B cell (primary cell): ENCODE data around the gene RBM33. TPM values are rescaled to one million over a fixed set of nuclear protein-coding genes. Genes with fewer than 3 reads are reported as not detected.
A peak's percentile ranks its signal among the peaks of the same experiment; 100 is the strongest.

ENCODE experiments used
- ATAC-seq: fragments of 200-7000 bp; cut with Tn5 transposase; one replicate; pipeline ENCODE4 v1.10.0; 2021; ENCODE audit warnings: low read depth, mild to moderate bottlenecking, moderate number of reproducible peaks, moderate library complexity
- CTCF ChIA-PET: fragments of 350-600 bp; sonication (Branson Sonifier 250); formaldehyde crosslinking; loops from one replicate; lab custom pipeline; 2021; ENCODE audit warnings: antibody characterized with exemption, inconsistent platforms; lab: Charles Lee
- POLR2A ChIA-PET: fragments of 350-600 bp; sonication (Branson Sonifier 250); formaldehyde crosslinking; loops from one replicate; lab custom pipeline; 2021; ENCODE audit warnings: antibody characterized with exemption; lab: Charles Lee
- DNase-seq: peaks from one replicate; pipeline ENCODE4 v3.0.0; 2013
- H2AFZ ChIP-seq: 2 replicates; pipeline ENCODE4 v1.6.1; 2012; ENCODE audit warnings: mild to moderate bottlenecking, low read depth, low read length; ENCODE audit not compliant: insufficient read depth, poor library complexity, severe bottlenecking
- H3K27ac ChIP-seq, 2 donors: 1 replicate in 1 of 2; 2 replicates in 1 of 2; pipeline ENCODE4 v1.5.1; 2012 to 2013; ENCODE audit warnings: low read length in 2 of 2, mild to moderate bottlenecking in 2 of 2, moderate library complexity in 1 of 2
- H3K27me3 ChIP-seq, 4 experiments: fragments of 200-600 bp in 1 of 4; sonication (generic) in 1 of 4; replicated peaks in 1 of 4; 1 replicate in 2 of 4; 2 replicates in 2 of 4; pipeline versions ENCODE4 v1.6.1 to v1.7.0; 2013 to 2016; ENCODE audit warnings: low read length in 3 of 4, mild to moderate bottlenecking in 2 of 4, mixed read lengths in 1 of 4, moderate library complexity in 1 of 4; ENCODE audit not compliant: insufficient read depth in 4 of 4, control insufficient read depth in 3 of 4; ENCODE audit errors: control extremely low read depth in 1 of 4
- H3K36me3 ChIP-seq, 2 experiments: replicated peaks in 1 of 2; 1 replicate in 1 of 2; 2 replicates in 1 of 2; pipeline versions ENCODE4 v1.6.1 to v1.7.1; 2013; ENCODE audit warnings: low read length in 1 of 2; ENCODE audit not compliant: insufficient read depth in 2 of 2, control insufficient read depth in 1 of 2; ENCODE audit errors: control extremely low read depth in 1 of 2, extremely low read depth in 1 of 2
- H3K4me1 ChIP-seq, 2 donors: fragments of 200-600 bp in 1 of 2; sonication (generic) in 1 of 2; 1 replicate in 1 of 2; 2 replicates in 1 of 2; pipeline versions ENCODE4 v1.5.1 to v1.6.1; 2013 to 2017; ENCODE audit warnings: low read length in 2 of 2; ENCODE audit not compliant: control insufficient read depth in 2 of 2, insufficient read depth in 2 of 2
- H3K4me2 ChIP-seq: replicated peaks from 2 replicates; pipeline ENCODE3; 2012; ENCODE audit warnings: mild to moderate bottlenecking, low read depth, low read length; ENCODE audit not compliant: poor library complexity, severe bottlenecking
- H3K4me3 ChIP-seq, 5 experiments: fragments of 200-600 bp in 1 of 5; sonication (generic) in 1 of 5; 1 replicate in 3 of 5; 2 replicates in 2 of 5; pipeline versions ENCODE4 v1.5.1 to v1.7.0; 2011 to 2016; ENCODE audit warnings: low read length in 4 of 5, mild to moderate bottlenecking in 4 of 5, low read depth in 2 of 5, control low read depth in 1 of 5, moderate library complexity in 1 of 5; ENCODE audit not compliant: insufficient read depth in 1 of 5; ENCODE audit errors: control extremely low read depth in 1 of 5, extremely low read depth in 1 of 5
- H3K79me2 ChIP-seq: fragments of 200-600 bp; sonication (generic); one replicate; pipeline ENCODE4 v1.6.0; 2016; ENCODE audit warnings: low read length; ENCODE audit not compliant: control insufficient read depth, insufficient read depth
- H3K9ac ChIP-seq: fragments of 200-600 bp; sonication (generic); 2 replicates; pipeline ENCODE4 v1.6.1; 2017; ENCODE audit warnings: mild to moderate bottlenecking, low read length, moderate library complexity
- H3K9me3 ChIP-seq, 3 donors: one replicate each; pipeline versions ENCODE4 v1.6.1 to v1.7.1; 2013; ENCODE audit warnings: low read length in 2 of 3; ENCODE audit not compliant: control insufficient read depth in 2 of 3, insufficient read depth in 1 of 3; ENCODE audit errors: control extremely low read depth in 1 of 3
- H4K20me1 ChIP-seq: 2 replicates; pipeline ENCODE4 v1.6.0; 2012; ENCODE audit warnings: mild to moderate bottlenecking, low read length; ENCODE audit not compliant: insufficient read depth, control insufficient read depth, poor library complexity, severe bottlenecking
- H3K27ac Mint-ChIP-seq: one replicate; pipeline ENCODE4 v1.8.0; 2021; ENCODE audit warnings: mixed read lengths
- H3K27me3 Mint-ChIP-seq: one replicate; pipeline ENCODE4 v1.8.0; 2021; ENCODE audit warnings: mixed read lengths
- H3K4me1 Mint-ChIP-seq: one replicate; pipeline ENCODE4 v1.8.0; 2021; ENCODE audit warnings: mixed read lengths
- H3K4me3 Mint-ChIP-seq: one replicate; pipeline ENCODE4 v1.8.0; 2021; ENCODE audit warnings: mixed read lengths
- H3K9me3 Mint-ChIP-seq: one replicate; pipeline ENCODE4 v1.8.0; 2022; ENCODE audit warnings: mixed read lengths; ENCODE audit not compliant: insufficient read depth
- EZH2 ChIP-seq: IDR thresholded peaks from 2 replicates; pipeline ENCODE4 v1.6.1; 2012; ENCODE audit warnings: borderline replicate concordance, low read depth, mild to moderate bottlenecking, moderate library complexity, low read length; ENCODE audit not compliant: insufficient read depth, poor library complexity, severe bottlenecking
- WGBS: methylation state at CpG from one replicate; pipeline ENCODE4 v1.1.5; 2013; ENCODE audit warnings: missing lambda C conversion rate; ENCODE audit not compliant: insufficient coverage; 5-methylcytosine and 5-hydroxymethylcytosine counted together
- intact Hi-C: fragments of 100-400 bp; cut with micrococcal nuclease; formaldehyde crosslinking; loops from one replicate; pipeline ENCODE4 v1.10.0; 2022
- polyA plus RNA-seq: library from polyadenylated mRNA; depleted of rRNA; stranded (reverse); fragments of >200 nt; gene quantifications from 2 replicates; pipeline ENCODE4 v1.2.3, GENCODE V29; 2012
- total RNA-seq, 2 donors: library from RNA; stranded (reverse); fragments of 120-200 nt in 1 of 2; gene quantifications; 1 replicate in 1 of 2; 2 replicates in 1 of 2; pipeline versions ENCODE4 v1.2.3 to v1.2.4, GENCODE V29; 2013 to 2022
- TF ChIP-seq, protein P1 (sequence below): fragments of 200-600 bp; IDR thresholded peaks from one replicate; pipeline ENCODE4 v1.8.0; 2022; ENCODE audit warnings: antibody characterized with exemption, mild to moderate bottlenecking

Gene RBM33
- total and polyA plus RNA-seq, 2 donors (not counting 1 experiment from before 2014, with no cell fraction given): 33.5 to 189 TPM

GRCh38 chr7:155773531-155773930, 129.1 kb downstream of the RBM33 start:
- Histone ChIP-seq H3K4me1 (no peaks in the 10 kb centered on the region), H3K27ac (no peak overlapping the region), H3K4me3 (no peak overlapping the region), H2AFZ (no peak overlapping the region), H3K79me2 (peaks cover 26% of the 10 kb centered on the region), H3K4me2 (no peak overlapping the region), H3K36me3 (peaks cover 0 to 90% of the 10 kb centered on the region in 2 experiments), H3K9ac (no peak overlapping the region), H4K20me1 (peaks cover 47% of the 10 kb centered on the region), H3K9me3 (no peaks in the 10 kb centered on the region), H3K27me3 (no peaks in the 10 kb centered on the region)
- no peak overlapping the region for H3K4me3 Mint-ChIP-seq
- intact Hi-C loops: no loop called here
- ATAC-seq: no peak
- TF ChIP-seq, protein P1, sequence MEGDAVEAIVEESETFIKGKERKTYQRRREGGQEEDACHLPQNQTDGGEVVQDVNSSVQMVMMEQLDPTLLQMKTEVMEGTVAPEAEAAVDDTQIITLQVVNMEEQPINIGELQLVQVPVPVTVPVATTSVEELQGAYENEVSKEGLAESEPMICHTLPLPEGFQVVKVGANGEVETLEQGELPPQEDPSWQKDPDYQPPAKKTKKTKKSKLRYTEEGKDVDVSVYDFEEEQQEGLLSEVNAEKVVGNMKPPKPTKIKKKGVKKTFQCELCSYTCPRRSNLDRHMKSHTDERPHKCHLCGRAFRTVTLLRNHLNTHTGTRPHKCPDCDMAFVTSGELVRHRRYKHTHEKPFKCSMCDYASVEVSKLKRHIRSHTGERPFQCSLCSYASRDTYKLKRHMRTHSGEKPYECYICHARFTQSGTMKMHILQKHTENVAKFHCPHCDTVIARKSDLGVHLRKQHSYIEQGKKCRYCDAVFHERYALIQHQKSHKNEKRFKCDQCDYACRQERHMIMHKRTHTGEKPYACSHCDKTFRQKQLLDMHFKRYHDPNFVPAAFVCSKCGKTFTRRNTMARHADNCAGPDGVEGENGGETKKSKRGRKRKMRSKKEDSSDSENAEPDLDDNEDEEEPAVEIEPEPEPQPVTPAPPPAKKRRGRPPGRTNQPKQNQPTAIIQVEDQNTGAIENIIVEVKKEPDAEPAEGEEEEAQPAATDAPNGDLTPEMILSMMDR: no peak
- no peak for TF ChIP-seq EZH2
- no peaks in the 10 kb centered on the region for H3K27me3 Mint-ChIP-seq
- CTCF ChIA-PET: interaction anchor here (1.5 to 10.3 kb wide), 2 partner anchors 176 to 846 kb away, joined by 5 to 199 read pairs; no protein-coding TSS in a partner anchor
- no peak for DNase-seq
- no peak overlapping the region for H3K27ac Mint-ChIP-seq
- WGBS: 100% methylated on average over 1 of the region's 4 CpGs
- no peaks in the 10 kb centered on the region for H3K4me1 Mint-ChIP-seq
- POLR2A ChIA-PET: no interaction called here
- no peaks in the 10 kb centered on the region for H3K9me3 Mint-ChIP-seq

DNA sequence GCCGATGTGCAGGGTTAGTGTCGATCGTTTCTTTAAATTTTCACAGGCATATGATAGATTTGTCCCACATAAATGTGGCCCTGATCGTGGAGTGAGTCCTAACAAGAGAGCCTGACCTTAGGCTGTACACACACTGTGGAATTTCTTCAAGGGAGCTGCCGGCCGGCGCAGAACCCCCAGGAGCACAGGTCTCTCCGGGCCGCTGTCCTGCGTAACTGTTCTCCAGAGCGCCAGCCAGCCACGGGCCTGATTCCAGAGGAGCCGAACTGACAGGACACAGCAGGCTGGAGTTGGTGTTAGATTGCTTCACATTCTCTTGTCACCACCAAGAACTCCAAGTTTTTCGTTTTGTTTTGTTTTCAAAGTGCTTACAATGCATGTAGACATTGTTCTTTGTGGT, 130.5 kb downstream of the RBM33 start:
- Mint-ChIP-seq H3K4me3 (no peak overlapping the region), H3K27me3 (no peaks in the 10 kb centered on the region), H3K4me1 (no peaks in the 10 kb centered on the region), H3K9me3 (no peaks in the 10 kb centered on the region), H3K27ac (peak overlapping the region; percentile 46)
- no peaks in the 10 kb centered on the region for H3K27me3 ChIP-seq
- H3K4me2 ChIP-seq: no peak overlapping the region
- no peak overlapping the region for H3K9ac ChIP-seq
- TF ChIP-seq, protein P1: no peak
- no peak for TF ChIP-seq EZH2
- H3K79me2 ChIP-seq: peaks cover 26% of the 10 kb centered on the region
- H4K20me1 ChIP-seq: peaks cover 48% of the 10 kb centered on the region
- no peaks in the 10 kb centered on the region for H3K4me1 ChIP-seq
- H2AFZ ChIP-seq: no peak overlapping the region
- H3K27ac ChIP-seq: no peak overlapping the region
- peaks cover 0 to 91% of the 10 kb centered on the region in 2 experiments for H3K36me3 ChIP-seq
- DNase-seq: no peak
- POLR2A ChIA-PET: no interaction called here
- ATAC-seq: no peak
- CTCF ChIA-PET: interaction anchor here (10.3 kb wide), 1 partner anchor 177 kb away, joined by 199 read pairs; no protein-coding TSS in a partner anchor
- H3K4me3 ChIP-seq: no peak overlapping the region
- 96% methylated on average over 11 of the region's 14 CpGs for WGBS
- no peaks in the 10 kb centered on the region for H3K9me3 ChIP-seq
- intact Hi-C loops: no loop called here
